ENCODE measurements around the gene SULT1A2.

DNA sequence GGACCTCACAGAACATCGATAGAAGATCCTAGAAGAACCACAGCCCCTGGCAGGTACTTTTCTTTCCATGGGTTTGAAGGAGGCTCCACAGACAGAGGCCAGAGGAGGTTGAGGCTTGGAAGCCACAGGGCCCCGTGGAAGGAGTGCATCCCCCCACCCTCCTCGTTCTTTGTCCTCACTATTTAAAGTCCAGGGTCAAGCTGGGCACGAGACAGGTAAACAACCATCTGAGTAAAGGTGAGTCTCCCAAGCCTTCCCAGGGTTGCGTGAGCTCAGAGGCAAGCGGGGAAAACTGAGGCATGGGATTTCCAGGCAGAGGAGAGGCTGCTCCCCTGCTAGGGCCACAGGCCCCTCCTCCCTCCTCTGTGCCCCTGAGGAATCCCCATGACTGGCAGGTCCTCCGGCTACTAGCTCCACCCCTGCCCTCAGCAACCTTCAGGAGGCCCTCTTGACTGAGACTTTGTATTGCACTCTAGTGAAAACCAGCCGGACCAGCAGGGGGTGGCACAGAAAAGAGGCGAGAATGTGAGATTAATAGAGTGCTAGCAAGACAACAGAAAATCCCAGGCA is 927 bp upstream of the SULT1A2 start:
- no peak for TF ChIP-seq POLR2A (IDR thresholded peaks at IDR 0.05)
- TF ChIP-seq CTCF (IDR thresholded peaks at IDR 0.05 in 4 of 5, conservative IDR thresholded peaks at IDR 0.05 in 1 of 5), result no peak

Measured in gastrocnemius medialis (tissue), 4 donors.